HG03439 (cell line): Measurements from ENCODE around the gene PDE1C.

Experiments
- ATAC-seq: cut with Tn5 transposase; IDR thresholded peaks from one replicate; pipeline ENCODE4 v1.9.1; 2021; ENCODE audit warnings: mild to moderate bottlenecking, moderate library complexity; ENCODE audit not compliant: unreplicated experiment

The PDE1C gene

DNA sequence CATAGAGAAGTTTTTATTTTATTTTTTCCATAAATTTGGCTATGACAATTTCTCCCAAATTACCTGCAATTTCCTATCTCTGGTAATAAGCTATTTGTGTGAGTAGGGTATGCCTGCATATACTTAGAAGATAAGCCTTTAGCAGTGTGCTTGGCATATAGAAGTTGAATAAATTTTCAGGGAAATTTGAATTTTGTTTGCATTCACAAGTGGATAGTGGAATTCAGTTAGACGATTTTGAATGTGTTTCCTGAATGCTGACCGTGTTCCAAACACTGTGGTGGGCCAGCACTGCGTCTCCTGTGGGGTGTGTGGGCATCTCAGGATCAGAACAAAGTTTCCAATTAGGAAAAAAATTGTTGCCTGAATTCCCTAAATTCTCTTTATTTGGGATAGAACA lies 283.9 kb downstream of the PDE1C start:
- ATAC-seq: no peak

DNA sequence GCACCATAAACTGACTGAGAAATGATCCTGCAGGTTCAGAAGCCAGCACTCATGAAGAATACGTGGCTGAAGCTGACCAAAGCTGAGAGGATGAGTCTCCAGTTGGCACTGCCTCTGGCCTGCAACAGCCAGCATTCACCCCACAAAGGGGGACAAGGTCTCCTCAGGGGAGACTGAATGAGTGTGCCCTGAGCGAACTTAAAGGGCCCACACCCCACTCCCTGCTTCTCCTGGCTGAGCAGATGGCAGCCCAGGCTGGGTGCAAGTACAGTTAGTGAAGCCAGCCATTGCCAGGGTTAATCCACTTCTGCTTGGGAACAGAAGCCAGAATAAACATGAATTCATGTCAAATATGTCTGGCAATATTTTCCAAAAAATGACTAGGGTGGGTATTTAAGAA lies 285.1 kb downstream of the PDE1C start:
- no peak for ATAC-seq

DNA sequence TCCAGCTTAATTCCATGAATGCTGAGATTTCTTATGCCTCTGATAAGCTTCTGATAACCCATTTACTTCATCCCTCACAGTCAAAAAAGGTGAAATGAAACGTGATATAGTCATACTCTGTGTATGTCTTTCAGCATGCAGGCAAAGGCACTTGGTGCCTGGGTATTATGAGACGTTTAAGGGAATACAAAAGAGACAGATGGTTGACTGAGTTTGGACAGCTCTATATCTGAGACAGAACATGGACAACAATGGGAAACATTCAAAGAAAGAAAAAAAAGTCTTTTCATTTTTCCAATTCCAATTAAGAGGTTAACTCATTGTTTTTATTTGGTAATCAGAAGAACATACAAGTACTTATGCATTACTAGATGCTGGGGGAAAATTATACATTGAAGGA lies 287.0 kb downstream of the PDE1C start:
- no peak for ATAC-seq

DNA sequence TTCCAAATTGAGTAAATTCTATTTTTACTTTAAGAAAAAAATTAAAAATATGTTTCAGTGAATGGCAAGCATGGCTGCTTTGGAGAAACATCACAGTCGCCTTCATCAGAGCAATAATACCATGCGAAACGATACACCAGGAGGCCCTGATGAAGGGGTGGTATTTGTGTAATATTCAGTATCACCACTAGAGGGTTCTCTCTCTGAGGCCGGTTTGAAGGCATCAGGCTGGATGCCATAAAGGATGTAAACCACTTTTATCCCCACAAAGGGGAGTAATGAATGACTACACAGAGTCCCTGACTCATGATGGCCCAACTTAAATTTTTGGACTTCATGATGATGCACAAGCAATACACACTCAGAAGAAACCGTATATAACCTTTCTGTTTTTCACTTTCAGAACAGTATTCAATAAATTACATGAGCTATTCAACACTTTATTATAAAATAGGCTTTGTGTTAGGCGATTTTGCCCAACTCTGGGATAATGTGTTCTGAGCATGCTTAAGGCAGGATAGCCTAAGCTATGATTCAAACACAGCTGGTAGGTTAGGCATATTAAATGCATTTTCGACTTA lies 287.7 kb downstream of the PDE1C start:
- peak; percentile 92 for ATAC-seq

DNA sequence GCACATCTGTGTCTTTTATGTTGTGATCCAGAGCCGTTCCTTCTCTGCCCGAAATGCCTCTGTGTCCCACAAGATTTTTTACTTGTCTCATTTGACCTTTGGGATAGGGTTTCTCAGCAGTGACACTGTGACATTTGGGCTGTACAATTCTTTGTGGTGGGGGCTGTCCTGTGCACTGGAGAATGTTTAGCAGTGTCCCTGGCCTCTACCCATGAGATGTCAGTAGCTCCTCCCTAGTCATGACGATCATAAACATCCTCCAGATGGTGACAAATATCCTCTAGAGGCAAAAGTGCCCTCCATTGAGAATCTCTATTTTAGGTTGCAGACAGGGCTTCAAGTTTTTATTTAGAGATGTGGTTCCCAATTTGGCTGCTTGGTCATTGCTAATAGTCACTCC lies 291.9 kb downstream of the PDE1C start:
- ATAC-seq: no peak

DNA sequence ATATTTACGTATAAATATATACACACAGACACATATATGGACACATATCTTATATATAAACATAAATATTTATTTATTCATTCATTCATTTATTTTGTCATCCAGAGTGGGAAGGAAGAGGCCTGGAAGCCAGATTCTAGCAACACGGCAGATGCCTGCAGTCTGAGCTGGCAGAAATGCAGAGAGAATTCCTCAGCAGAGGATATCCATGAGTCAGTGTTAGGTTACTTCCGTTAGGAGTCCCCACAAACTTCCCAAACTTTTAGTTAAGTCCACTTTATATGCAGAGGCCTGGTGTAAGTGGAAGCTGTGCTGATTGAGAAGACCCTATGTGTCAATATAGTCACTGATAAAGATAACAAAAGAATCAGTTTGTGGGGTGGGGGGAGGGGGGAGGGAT lies 293.6 kb downstream of the PDE1C start:
- no peak for ATAC-seq

DNA sequence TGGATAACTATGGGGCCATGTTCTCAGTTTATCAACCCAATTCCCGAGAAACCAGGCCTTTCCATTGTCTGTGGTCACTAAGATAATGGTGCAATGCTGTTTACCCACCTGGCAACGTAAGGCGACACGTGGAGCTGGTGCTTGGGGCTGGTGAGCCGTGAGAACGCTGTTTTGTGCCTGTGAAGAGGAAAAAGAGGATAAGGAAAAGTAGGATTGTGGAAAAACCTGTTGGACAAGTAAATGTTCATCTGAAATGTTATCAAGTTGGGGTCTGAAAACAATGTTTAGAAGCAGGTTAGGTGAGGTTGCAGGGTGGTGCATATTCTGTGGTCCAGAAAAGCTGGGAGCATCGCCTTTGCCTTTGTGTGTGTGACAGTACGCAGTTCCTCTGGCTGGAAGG lies 294.7 kb downstream of the PDE1C start:
- ATAC-seq: no peak

DNA sequence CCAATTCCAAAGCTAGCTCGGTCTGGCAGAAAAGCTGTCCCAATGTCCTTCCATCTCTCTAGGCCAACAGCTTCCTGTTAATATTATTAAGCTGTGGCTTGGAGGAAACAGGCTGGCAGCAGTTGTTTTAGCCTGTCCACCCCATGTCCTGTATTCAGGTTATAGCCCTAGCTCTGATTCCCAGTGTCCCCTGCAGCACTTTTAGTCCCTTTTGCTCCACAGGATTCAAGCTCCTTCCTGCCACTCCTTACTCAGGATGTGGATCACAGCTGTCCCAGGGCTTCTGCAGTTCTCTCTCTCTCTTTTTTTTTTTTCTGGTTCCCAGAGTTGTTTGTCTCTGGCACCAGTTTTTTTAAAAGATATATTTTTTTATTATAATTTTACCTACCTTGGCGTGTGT lies 298.0 kb downstream of the PDE1C start:
- no peak for ATAC-seq

DNA sequence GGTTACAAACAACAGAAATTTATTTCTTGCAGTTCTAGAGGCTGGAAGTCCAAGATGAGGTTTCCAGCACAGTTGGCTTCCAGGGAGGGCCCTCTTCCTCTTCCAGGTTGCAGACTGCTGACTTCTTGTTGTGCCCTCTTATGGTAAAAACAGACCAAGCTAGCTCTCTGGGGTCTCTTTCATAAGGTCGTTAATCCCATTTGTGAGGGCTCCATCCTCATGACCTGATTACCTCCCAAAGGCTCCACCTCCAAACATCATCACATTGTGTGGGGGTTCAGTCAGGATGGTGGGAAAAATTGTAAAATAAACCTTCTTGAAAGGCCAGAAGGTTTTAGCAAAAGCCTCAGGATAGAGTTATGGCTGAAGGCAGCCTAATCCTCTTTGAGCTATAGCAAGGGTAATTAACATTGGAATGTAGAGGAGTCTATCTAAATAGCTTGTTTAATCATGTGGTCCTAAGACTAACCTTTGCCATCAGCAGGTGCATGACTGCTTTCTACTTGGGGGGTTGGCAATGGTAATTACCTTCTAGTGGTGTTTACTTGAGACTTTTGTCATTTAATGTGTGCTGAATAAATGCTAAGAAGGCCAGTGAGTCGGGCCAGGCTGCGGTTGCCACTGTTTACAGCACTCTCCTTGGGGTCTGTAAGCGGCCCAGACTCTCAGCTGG lies 302.4 kb downstream of the PDE1C start:
- no peak for ATAC-seq

DNA sequence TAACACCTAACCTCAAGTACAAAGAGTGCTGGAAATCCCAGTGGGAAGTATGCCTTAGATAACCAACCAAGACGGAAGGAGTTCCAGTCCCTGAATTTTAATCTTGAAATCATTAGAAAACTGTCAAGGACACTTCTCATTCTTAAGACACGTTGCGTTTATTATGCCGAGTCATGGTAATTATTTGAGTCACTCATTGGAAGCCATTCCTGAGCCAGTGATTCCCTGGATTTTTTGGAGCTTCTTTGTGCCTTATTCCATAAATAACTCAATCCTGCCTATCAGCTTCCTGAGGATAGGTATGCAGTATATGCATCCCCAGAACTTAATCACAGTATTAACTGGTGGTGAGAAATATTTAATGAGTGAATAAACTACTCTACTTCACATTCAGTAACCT lies 305.7 kb downstream of the PDE1C start:
- ATAC-seq: no peak

DNA sequence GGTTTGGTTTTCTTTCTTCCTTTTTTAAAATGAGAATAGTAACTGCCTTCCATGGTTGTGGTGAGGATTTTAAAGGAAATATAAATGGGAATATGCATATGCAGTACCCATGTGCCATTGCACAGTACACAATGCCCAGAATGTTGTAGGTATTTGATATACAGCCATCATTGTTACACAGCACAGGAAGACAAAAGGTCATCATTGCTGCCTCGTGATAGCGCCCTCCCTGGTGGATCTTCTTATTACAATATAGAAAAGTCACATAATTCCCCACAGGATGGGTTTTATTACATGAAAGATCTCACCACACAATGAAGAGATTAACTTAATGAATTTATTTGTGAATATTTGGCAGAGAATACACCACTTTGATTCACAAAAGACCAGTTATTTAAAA lies 306.7 kb downstream of the PDE1C start:
- ATAC-seq: no peak

DNA sequence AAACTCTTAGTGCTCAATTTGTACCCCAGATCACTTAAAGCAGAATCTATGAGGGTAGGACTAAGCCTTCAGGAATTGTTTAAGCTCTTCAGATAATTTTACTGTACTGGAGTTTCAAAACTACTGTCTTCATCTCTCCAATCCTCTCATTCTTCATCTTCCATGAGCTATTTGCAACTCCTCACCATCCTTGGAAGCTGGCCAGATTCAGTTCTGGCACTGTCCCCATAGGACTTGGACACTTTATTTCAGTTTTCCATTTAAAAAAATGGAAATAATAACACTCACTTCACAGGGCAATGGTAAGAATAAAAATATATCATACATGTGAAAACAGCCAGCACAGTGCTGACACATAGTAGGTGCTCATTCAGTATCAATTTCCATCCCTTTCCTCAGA lies 308.6 kb downstream of the PDE1C start:
- ATAC-seq: no peak

DNA sequence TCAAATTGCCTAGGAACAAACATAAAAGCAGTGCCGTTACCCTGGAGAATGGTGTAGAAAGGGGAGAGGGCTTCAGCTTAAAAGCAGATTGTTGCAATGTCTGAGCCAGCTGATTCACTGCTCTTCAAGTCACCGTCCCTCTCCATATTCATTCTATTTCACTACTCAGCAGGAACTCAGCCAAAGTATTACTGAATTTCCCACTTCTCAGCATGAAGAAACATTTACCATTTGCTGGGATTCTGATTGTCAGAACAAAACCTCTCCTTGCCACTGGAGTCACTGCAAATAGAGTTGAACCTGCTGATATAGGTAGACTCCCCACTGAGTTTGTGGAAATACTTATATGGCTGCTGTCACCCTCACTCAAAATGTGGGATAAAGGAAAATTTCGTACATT lies 311.5 kb downstream of the PDE1C start:
- no peak for ATAC-seq

DNA sequence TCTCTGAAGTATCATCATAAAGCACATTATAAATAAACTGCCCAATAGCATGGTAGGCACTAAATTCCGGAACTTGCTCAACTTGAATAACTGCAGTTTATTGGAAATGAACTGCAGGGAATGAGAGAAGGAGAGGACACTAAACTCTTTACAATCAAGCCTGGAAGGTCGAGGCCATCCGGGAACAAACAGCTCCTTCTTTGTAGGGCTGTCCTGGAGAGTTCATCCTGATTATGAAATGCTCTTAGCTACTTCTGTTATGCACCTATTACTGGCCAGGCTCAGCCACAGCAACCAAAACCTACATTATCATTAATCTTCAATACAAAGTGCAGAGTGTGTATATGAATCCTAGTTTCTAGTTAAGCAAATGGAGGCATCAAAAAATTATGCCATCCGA lies 318.5 kb downstream of the PDE1C start:
- no peak for ATAC-seq

DNA sequence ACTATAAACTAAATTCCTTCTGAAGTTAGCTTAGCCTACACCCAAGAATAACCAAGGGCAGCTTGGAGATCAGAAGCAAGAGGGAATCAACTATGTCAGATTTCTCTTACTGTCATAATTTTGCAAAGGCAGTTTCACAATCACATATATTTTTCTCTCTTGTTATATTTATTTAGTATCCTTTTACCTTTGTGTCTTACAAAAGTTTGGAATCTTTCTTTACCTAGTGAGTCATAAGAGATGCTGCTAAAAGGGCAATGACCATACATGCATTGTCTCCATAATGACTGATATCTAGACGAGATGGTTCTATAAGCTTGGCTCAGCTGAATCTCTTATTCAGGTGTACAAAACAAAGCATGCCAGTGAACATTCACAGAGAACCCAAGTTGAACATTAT lies 322.1 kb downstream of the PDE1C start:
- ATAC-seq: no peak

DNA sequence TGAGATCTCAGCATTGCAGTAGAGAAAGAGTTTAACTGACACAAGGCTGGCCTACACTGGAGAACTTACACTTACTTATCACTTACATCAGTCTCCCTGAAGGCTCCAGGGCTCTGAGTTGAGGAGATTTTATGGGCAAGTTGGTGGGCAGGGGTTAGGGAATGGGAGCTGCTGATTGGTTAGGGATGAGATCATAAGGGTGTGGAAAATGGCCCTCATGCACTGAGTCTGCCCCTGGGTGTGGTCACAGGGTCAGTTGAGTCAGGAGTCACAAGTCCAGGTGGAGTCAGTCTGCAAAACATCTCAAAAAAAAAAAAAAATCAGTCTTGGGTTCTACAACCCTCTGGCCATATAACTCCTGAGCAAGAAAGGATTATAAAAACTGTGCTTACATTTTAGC lies 322.7 kb downstream of the PDE1C start:
- no peak for ATAC-seq

DNA sequence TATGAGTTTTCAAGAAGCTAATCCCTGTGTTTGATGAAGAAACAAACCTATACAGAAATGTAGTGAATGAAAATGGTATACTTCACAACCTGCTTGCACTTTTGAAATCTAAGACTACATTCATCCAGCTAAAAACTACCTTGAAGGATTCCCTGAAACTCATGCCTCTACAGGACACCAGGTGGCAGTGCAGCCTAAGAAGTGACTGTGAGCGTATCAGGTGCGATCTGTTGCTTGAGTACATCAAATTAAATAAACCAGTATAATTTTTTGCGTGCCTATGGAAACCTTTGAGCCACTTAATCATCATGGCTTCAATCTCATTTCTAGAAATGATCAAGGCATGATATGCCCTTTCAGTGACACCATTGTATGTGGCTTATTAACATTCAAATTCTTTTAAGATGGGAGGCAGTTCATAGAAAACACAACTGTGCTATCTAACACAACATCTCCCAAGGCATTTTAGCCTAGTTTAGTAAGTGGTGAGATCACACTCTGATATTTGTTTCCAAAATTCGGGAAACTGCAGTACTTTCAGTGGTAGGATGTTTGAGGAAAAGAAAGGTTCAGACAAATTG lies 325.8 kb downstream of the PDE1C start:
- peak; percentile 70 for ATAC-seq

DNA sequence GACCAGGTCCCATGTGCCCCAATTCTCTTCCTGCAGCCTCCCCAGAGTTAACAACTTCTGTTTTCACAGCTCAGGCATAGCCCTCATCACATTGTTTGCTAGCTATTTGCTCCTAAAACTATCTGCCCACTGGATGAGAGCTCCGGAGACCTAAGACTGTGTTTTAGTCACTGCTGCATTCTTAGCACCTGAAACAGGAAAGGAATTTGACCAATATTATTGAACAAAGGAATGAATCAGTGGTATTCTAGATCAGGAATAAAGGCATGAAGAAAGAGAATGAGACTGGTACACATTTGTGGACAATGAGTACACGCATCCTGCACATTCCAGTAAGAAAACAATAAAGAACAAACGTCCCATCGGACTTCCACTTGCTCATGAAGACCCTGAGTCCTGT lies 328.4 kb downstream of the PDE1C start:
- no peak for ATAC-seq

DNA sequence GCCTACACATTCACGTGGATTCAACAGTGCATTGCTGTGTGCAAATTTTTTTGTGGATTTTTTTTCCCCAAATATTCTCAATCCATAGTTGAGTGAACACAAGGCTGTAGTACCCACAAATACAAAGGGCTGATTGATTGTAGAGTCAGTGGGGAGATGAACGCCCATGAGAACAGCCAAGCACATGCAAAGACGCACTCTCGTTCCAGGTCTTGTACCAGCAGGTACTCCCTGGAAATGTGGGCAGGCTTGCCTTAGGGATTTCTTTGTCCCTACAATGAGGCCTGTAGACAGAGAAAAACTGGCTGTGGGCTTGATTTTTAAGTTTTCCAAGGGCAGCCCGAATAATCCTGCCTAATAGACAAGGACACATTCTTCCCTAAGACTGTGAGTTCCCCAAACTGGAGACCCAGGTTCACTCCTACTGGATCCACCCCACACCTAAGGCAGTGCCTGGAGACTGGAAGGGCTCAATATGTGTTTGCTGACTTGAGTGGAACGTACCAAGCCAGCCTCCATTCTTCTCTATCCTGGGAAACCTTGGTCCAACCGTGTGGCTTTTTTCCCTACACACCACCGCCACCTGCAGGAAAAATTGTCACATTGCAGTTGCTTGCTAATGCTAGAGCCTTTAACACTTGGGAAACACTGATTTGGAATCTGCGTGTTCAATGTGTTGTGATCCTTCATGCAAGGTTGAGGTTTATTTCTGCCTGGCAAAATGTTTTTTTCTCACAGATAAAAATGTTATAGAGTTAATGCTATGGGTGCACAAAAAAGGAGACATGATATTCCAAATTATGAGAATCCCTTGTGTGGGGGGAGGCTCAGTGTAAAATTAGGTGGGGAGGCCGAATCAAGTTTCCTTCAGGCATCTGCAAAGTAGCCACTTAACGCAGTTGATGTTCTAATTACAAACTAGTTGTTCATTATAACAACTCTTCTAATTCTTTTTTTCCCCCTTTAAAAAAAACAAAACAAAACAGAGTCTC lies 333.9 kb downstream of the PDE1C start:
- no peak for ATAC-seq

DNA sequence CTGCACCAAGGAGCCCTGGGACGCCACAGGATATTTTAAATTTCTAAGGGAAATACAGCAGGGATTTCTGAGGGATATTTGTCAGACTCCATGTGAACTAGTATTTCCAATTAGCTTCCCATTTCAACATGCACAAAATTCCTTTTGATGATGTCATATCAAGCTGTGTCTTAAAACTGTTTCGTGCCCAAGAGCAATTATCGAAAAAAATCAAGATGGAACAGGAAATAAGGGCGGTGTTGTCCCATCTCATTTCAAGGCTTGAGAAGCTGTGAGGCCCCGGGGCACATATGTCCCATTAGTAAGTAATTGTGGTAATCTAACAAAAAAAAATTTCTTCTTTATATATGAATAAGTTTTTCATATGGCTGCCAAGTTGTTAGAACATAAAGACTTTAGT lies 335.8 kb downstream of the PDE1C start:
- no peak for ATAC-seq

DNA sequence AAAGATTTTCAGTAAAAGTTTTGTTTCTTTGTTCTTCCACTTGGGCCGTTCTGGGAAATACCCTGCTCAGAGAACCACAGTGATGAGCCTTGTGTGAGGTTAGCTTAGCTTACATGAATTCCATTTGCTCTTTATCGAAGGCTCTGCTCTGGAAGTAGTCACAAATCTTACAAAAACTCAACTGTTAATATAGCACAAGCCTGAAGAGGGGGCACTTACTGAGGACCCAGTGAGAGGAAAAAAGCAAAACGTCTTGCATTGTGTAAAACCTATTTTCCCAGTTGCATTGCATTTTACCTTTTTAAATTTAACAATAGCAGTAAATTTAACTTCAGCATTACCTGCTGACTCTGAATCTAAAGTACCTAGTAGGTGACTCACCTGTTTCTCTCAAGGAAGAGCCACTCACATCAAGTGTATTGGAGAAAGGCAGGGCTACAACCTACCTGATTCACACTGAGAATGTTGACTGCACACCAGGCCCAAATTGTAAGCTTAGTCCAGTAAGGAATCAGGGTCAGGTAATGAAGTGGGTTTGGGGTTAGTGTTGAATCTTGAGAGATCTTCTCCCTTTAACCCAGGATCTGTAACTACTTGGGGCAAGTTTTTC lies 340.9 kb downstream of the PDE1C start:
- ATAC-seq: no peak
